NCI-H128 (cell line): ENCODE results near the gene PARD3B.

ENCODE experiments used
- DNase-seq: peaks from one replicate; lab custom pipeline; 2025; ENCODE audit not compliant: unreplicated experiment; lab: John Stamatoyannopoulos, UW

Gene PARD3B

GRCh38 chr2:205367331-205367935, 822.2 kb downstream of the PARD3B start:
- DNase-seq: no peak

GRCh38 chr2:205369813-205370212, 824.5 kb downstream of the PARD3B start:
- DNase-seq: no peak

- no peak for DNase-seq
Observed at GRCh38 chr2:205370726-205371125, 825.5 kb downstream of the PARD3B start.

- DNase-seq: no peak
Observed at GRCh38 chr2:205372141-205372540, 826.9 kb downstream of the PARD3B start.

- no peak for DNase-seq
Observed at GRCh38 chr2:205375461-205376448, 830.5 kb downstream of the PARD3B start.

- no peak for DNase-seq
Observed at GRCh38 chr2:205377324-205377723, 832.0 kb downstream of the PARD3B start.

GRCh38 chr2:205383601-205384000, 838.3 kb downstream of the PARD3B start:
- DNase-seq: no peak

GRCh38 chr2:205386109-205386508, 840.8 kb downstream of the PARD3B start:
- no peak for DNase-seq

GRCh38 chr2:205387350-205388055, 842.2 kb downstream of the PARD3B start:
- DNase-seq: no peak

- no peak for DNase-seq
Observed at GRCh38 chr2:205390866-205391265, 845.6 kb downstream of the PARD3B start.

- no peak for DNase-seq
Observed at GRCh38 chr2:205401511-205401910, 856.2 kb downstream of the PARD3B start.

- no peak for DNase-seq
Observed at GRCh38 chr2:205402011-205402410, 856.7 kb downstream of the PARD3B start.

- DNase-seq: no peak
Observed at GRCh38 chr2:205403244-205403825, 858.1 kb downstream of the PARD3B start.

GRCh38 chr2:205405194-205405593, 859.9 kb downstream of the PARD3B start:
- no peak for DNase-seq

- DNase-seq: no peak
Observed at GRCh38 chr2:205405752-205406151, 860.5 kb downstream of the PARD3B start.

GRCh38 chr2:205407984-205408383, 862.7 kb downstream of the PARD3B start:
- no peak for DNase-seq

- DNase-seq: no peak
Observed at GRCh38 chr2:205408696-205409095, 863.4 kb downstream of the PARD3B start.

GRCh38 chr2:205409411-205409810, 864.1 kb downstream of the PARD3B start:
- no peak for DNase-seq

GRCh38 chr2:205411558-205411957, 866.3 kb downstream of the PARD3B start:
- DNase-seq: no peak

- no peak for DNase-seq
Observed at GRCh38 chr2:205424326-205424725, 879.1 kb downstream of the PARD3B start.

GRCh38 chr2:205425102-205425501, 879.8 kb downstream of the PARD3B start:
- no peak for DNase-seq
